Measurements from ENCODE around the gene PPP1R3F. TPM values are rescaled to one million over a fixed set of nuclear protein-coding genes. Genes with fewer than 3 reads are reported as not detected.
"Not testable (repeated sequence)": the region's sequence is repeated elsewhere in the genome, so short reads cannot be mapped to it uniquely, and the experiment has no call there.

Gene PPP1R3F
- polyA plus RNA-seq, 6 donors from 2014 or later, result 1.3 to 10.5 (median 2.4) TPM

GRCh38 chrX:49286136-49286535, 16.5 kb downstream of the PPP1R3F start:
- Mint-ChIP-seq H3K4me3 (no peak overlapping the region), H3K27ac (peak overlapping the region in 1 of 6 donors; percentile 61)
- no peak for DNase-seq

GRCh38 chrX:49286581-49286980, 17.0 kb downstream of the PPP1R3F start:
- ATAC-seq (ENCODE audit: low read depth in 2 of 2) (no peak), DNase-seq (no peak)
- H3K9me3 Mint-ChIP-seq, result no peaks in the 10 kb centered on the region
- H3K27ac Mint-ChIP-seq, result peak overlapping the region in 1 of 6 donors; percentile 61
- no peak overlapping the region for H3K4me3 Mint-ChIP-seq
- H3K4me1 Mint-ChIP-seq, result peaks cover under 1 to 13% (median under 1%) of the 10 kb centered on the region in 3 donors
- peaks cover 0 to 15% (median 0%) of the 10 kb centered on the region in 3 donors for H3K27me3 Mint-ChIP-seq
- H3K36me3 Mint-ChIP-seq, result no peaks in the 10 kb centered on the region

More at GRCh38 chrX:49286136-49286535, 16.5 kb downstream of the PPP1R3F start:
- no peak for ATAC-seq (ENCODE audit: low read depth in 2 of 2)
- peaks cover 0 to 13% (median 0%) of the 10 kb centered on the region in 3 donors for H3K4me1 Mint-ChIP-seq
- H3K27me3 Mint-ChIP-seq, result peaks cover 0 to 15% (median 0%) of the 10 kb centered on the region in 3 donors
- H3K36me3 Mint-ChIP-seq, result no peaks in the 10 kb centered on the region
- no peaks in the 10 kb centered on the region for H3K9me3 Mint-ChIP-seq

- Mint-ChIP-seq H3K27ac (no peak overlapping the region), H3K4me3 (no peak overlapping the region), H3K36me3 (no peaks in the 10 kb centered on the region), H3K4me1 (peaks cover 7 to 13% (median 8%) of the 10 kb centered on the region in 3 donors), H3K27me3 (peaks cover 0 to 6% (median 0%) of the 10 kb centered on the region in 3 donors), H3K9me3 (no peaks in the 10 kb centered on the region)
- DNase-seq (no peak), ATAC-seq (ENCODE audit: low read depth in 2 of 2) (no peak)
These were observed 18.1 kb downstream of the PPP1R3F start for GRCh38 chrX:49287665-49288064.

- no peaks in the 10 kb centered on the region for H3K36me3 Mint-ChIP-seq
These were observed 20.6 kb downstream of the PPP1R3F start for GRCh38 chrX:49290215-49290614.

GRCh38 chrX:49291615-49292337, 22.2 kb downstream of the PPP1R3F start:
- DNase-seq (peak; percentile 35), ATAC-seq (ENCODE audit: low read depth in 2 of 2) (peak; percentile 54 to 61)
- H3K9me3 Mint-ChIP-seq, result no peaks in the 10 kb centered on the region
- no peaks in the 10 kb centered on the region for H3K36me3 Mint-ChIP-seq
- H3K27me3 Mint-ChIP-seq, result peaks cover 0 to 5% (median 0%) of the 10 kb centered on the region in 3 donors
- peak overlapping the region in 1 of 6 donors; percentile 84 for H3K27ac Mint-ChIP-seq
- H3K4me3 Mint-ChIP-seq, result no peak overlapping the region
- H3K4me1 Mint-ChIP-seq, result peaks cover 7 to 9% (median 8%) of the 10 kb centered on the region in 3 donors

More at GRCh38 chrX:49290215-49290614, 20.6 kb downstream of the PPP1R3F start:
- Mint-ChIP-seq H3K4me3 (no peak overlapping the region), H3K4me1 (peaks cover 7 to 9% (median 8%) of the 10 kb centered on the region in 3 donors), H3K9me3 (no peaks in the 10 kb centered on the region), H3K27me3 (peaks cover 0 to 5% (median 0%) of the 10 kb centered on the region in 3 donors), H3K27ac (no peak overlapping the region)
- no peak for DNase-seq
- no peak for ATAC-seq (ENCODE audit: low read depth in 2 of 2)

GRCh38 chrX:49292400-49293362, 23.1 kb downstream of the PPP1R3F start:
- no peak for ATAC-seq (ENCODE audit: low read depth in 2 of 2)
- Mint-ChIP-seq H3K27me3 (peaks cover 0 to 7% (median 0%) of the 10 kb centered on the region in 3 donors), H3K36me3 (no peaks in the 10 kb centered on the region), H3K27ac (no peak overlapping the region), H3K9me3 (no peaks in the 10 kb centered on the region), H3K4me1 (peaks cover 7 to 10% (median 8%) of the 10 kb centered on the region in 3 donors), H3K4me3 (no peak overlapping the region)
- DNase-seq, result no peak

GRCh38 chrX:49299293-49299692, 29.7 kb downstream of the PPP1R3F start:
- peaks cover 0 to 20% (median 0%) of the 10 kb centered on the region in 3 donors for H3K27me3 Mint-ChIP-seq
- not testable (repeated sequence) for H3K36me3 Mint-ChIP-seq; H3K4me1 Mint-ChIP-seq; H3K9me3 Mint-ChIP-seq; ATAC-seq (ENCODE audit: low read depth in 2 of 2); DNase-seq; H3K27ac Mint-ChIP-seq; H3K4me3 Mint-ChIP-seq

GRCh38 chrX:49300703-49301102, 31.1 kb downstream of the PPP1R3F start:
- Mint-ChIP-seq H3K36me3 (no peaks in the 10 kb centered on the region), H3K9me3 (no peaks in the 10 kb centered on the region), H3K27ac (no peak overlapping the region), H3K4me1 (peaks cover 0 to 3% (median 0%) of the 10 kb centered on the region in 3 donors), H3K27me3 (peaks cover 0 to 20% (median 0%) of the 10 kb centered on the region in 3 donors), H3K4me3 (no peak overlapping the region)
- no peak for ATAC-seq (ENCODE audit: low read depth in 2 of 2)
- no peak for DNase-seq

GRCh38 chrX:49303346-49303745, 33.8 kb downstream of the PPP1R3F start, which contains the start of gene GAGE10:
TSS of gene GAGE10 (plus strand) at chrX:49303646. CDS start at chrX:49304860, 1,214 bp downstream.
- H3K36me3 Mint-ChIP-seq, result no peaks in the 10 kb centered on the region
- DNase-seq, result no peak
- H3K9me3 Mint-ChIP-seq, result no peaks in the 10 kb centered on the region
- H3K4me1 Mint-ChIP-seq, result peaks cover 0 to 1% (median under 1%) of the 10 kb centered on the region in 3 donors
- no peak for ATAC-seq (ENCODE audit: low read depth in 2 of 2)
- no peak within 1 kb of the TSS for H3K27ac Mint-ChIP-seq
- H3K4me3 Mint-ChIP-seq, result no peak within 1 kb of the TSS
- H3K27me3 Mint-ChIP-seq, result peaks cover 0 to 13% (median 0%) of the 10 kb centered on the region in 3 donors

- Mint-ChIP-seq H3K27me3 (peaks cover 0 to 13% (median 0%) of the 10 kb centered on the region in 3 donors), H3K4me1 (peaks cover 20 to 21% (median 21%) of the 10 kb centered on the region in 3 donors), H3K4me3 (peak overlapping the region in 2 of 8 donors; percentile 1 to 37)
- not testable (repeated sequence) for H3K36me3 Mint-ChIP-seq; H3K27ac Mint-ChIP-seq; ATAC-seq (ENCODE audit: low read depth in 2 of 2); H3K9me3 Mint-ChIP-seq; DNase-seq
These were observed 38.2 kb downstream of the PPP1R3F start for GRCh38 chrX:49307775-49308174.

GRCh38 chrX:49308604-49309269, 39.1 kb downstream of the PPP1R3F start:
- ATAC-seq (ENCODE audit: low read depth in 2 of 2), result peak; percentile 42 to 52
- Mint-ChIP-seq H3K4me3 (peak overlapping the region; percentile 71 to 91 (median 86)), H3K27me3 (peaks cover 0 to 5% (median 0%) of the 10 kb centered on the region in 3 donors), H3K4me1 (peaks cover 20 to 21% (median 21%) of the 10 kb centered on the region in 3 donors), H3K9me3 (peaks cover 0 to 4% (median 2%) of the 10 kb centered on the region in 7 donors), H3K27ac (peak overlapping the region; percentile 77 to 93 (median 91)), H3K36me3 (peaks cover 0 to 6% of the 10 kb centered on the region in 2 donors)
- peak; percentile 12 for DNase-seq

GRCh38 chrX:49309401-49309981, 39.9 kb downstream of the PPP1R3F start:
- ATAC-seq (ENCODE audit: low read depth in 2 of 2) (peak; percentile 52 to 63), DNase-seq (peak; percentile 12)
- peak overlapping the region; percentile 71 to 91 (median 86) for H3K4me3 Mint-ChIP-seq
- H3K27ac Mint-ChIP-seq, result peak overlapping the region; percentile 77 to 93 (median 91)
- peaks cover 0 to 4% (median 2%) of the 10 kb centered on the region in 7 donors for H3K9me3 Mint-ChIP-seq
- H3K36me3 Mint-ChIP-seq, result peaks cover 0 to 6% of the 10 kb centered on the region in 2 donors
- peaks cover 20 to 21% (median 21%) of the 10 kb centered on the region in 3 donors for H3K4me1 Mint-ChIP-seq
- H3K27me3 Mint-ChIP-seq, result no peaks in the 10 kb centered on the region
